ENCODE results near the gene OSBPL5.
"Not testable (repeated sequence)": the region's sequence is repeated elsewhere in the genome, so short reads cannot be mapped to it uniquely, and the experiment has no call there.

Gene OSBPL5

GRCh38 chr11:3120071-3120792 lies 44.9 kb downstream of the OSBPL5 start:
- no peak for DNase-seq

GRCh38 chr11:3119141-3119821 lies 45.8 kb downstream of the OSBPL5 start:
- DNase-seq, result no peak

- no peak for DNase-seq
Observed at GRCh38 chr11:3115321-3115720, 49.8 kb downstream of the OSBPL5 start.

GRCh38 chr11:3113661-3114060 lies 51.4 kb downstream of the OSBPL5 start:
- DNase-seq, result not testable (repeated sequence)

GRCh38 chr11:3111919-3112690 lies 53.0 kb downstream of the OSBPL5 start:
- DNase-seq, result peak; percentile 52 to 55

- DNase-seq, result peak; percentile 33 to 44
Observed at GRCh38 chr11:3111466-3111865, 53.6 kb downstream of the OSBPL5 start.

- peak in 1 of 2 donors; percentile 65 for DNase-seq
Observed at GRCh38 chr11:3109921-3110706, 55.0 kb downstream of the OSBPL5 start.

- DNase-seq, result no peak
Observed at GRCh38 chr11:3109434-3109833, 55.7 kb downstream of the OSBPL5 start.

GRCh38 chr11:3108183-3108721 lies 56.9 kb downstream of the OSBPL5 start:
- no peak for DNase-seq

- no peak for DNase-seq
Observed at GRCh38 chr11:3107608-3108182, 57.4 kb downstream of the OSBPL5 start.

GRCh38 chr11:3106736-3107524 lies 58.2 kb downstream of the OSBPL5 start:
- no peak for DNase-seq

GRCh38 chr11:3105791-3106735 lies 59.0 kb downstream of the OSBPL5 start:
- no peak for DNase-seq

GRCh38 chr11:3104961-3105790 lies 59.9 kb downstream of the OSBPL5 start:
- no peak for DNase-seq

- DNase-seq, result no peak
Observed at GRCh38 chr11:3104051-3104714, 60.9 kb downstream of the OSBPL5 start.

- DNase-seq, result no peak
Observed at GRCh38 chr11:3103076-3103475, 62.0 kb downstream of the OSBPL5 start.

GRCh38 chr11:3102641-3102921 lies 62.5 kb downstream of the OSBPL5 start:
- DNase-seq, result no peak

GRCh38 chr11:3101921-3102640 lies 63.0 kb downstream of the OSBPL5 start:
- DNase-seq, result no peak

- DNase-seq, result peak; percentile 29 to 50
Observed at GRCh38 chr11:3099178-3099577, 65.9 kb downstream of the OSBPL5 start.
